Measurements from ENCODE around the gene RIC3.
"Not testable (repeated sequence)": the region's sequence is repeated elsewhere in the genome, so short reads cannot be mapped to it uniquely, and the experiment has no call there.

RIC3 gene

DNA sequence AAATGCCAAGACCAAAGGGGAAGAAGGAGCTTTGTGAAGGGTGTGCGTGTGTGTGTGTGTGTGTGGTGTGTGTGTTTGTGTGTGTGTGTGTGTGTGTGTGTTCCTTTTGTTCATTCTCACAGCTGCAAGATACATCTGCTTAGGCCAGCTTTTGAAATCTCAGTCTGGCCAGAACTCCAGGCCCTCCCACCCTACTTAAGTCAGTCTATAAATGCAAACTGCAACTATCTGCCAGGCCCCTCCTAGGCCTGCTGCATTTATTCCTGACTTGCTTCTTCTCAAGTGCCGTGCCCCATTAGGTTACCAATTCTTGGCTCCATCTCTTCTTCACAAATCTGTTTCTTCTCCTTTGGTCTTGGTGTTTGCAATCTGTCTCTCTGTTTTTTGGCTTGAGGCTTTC, 21.6 kb upstream of the RIC3 start:
- DNase-seq (ENCODE audit: low read depth), result no peak

DNA sequence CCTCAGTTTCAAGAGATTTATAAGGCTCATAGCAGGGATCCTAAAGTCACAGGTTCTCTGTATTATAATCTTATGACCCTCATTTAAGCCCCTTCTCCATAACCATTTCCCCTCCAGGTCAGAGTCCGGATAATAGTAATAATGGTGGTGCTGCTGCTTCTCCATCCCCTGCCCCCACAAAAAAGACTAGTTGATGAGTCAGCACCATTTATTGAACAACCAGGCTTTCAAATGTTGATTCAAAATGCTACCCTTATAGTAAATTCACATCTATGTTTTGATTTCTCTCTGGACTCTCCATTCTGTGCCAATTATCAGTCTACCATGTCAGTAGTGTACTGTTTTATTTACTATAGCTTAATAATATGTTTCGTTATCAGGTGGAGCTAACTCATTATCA, 17.6 kb upstream of the RIC3 start:
- no peak for DNase-seq (ENCODE audit: low read depth)

DNA sequence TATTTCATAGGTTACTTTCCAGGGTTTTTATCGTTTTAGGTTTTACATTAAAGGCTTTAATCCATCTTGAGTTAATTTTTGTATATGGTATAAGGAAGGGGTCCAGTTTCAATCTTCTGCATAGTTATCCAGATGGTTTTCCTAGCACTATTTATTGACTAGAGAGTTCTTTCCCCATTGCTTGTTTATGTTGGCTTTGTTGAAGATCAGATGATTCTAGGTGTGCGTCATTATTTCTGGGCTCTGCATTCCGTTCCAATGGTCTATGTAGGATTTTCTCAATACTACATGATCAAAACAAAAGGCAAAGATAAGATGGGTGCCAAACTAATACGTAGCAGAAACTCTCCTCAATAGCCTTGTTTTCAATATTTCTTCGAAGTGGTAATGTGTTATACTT, 14.3 kb upstream of the RIC3 start:
- DNase-seq (ENCODE audit: low read depth), result no peak

DNA sequence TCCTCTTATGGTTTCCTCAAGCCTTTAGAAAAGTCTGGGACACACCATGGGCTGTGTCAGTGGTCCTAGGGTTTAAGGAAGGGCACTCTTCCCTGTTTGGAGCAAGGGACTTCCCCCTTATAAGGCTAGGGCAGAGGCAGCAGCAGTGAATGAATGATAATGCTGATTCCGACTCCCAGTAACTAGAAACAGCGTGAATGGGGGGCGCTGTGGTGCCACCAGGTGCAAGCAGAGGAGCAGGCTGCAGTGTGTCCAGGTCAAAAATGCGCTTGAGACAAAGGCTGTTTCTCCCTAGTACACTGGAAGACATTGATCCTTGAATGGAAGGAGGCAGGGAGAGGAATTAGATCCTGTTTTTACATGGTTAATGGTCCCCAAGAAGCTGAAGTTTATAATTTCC, 11.6 kb upstream of the RIC3 start:
- no peak for DNase-seq (ENCODE audit: low read depth)

DNA sequence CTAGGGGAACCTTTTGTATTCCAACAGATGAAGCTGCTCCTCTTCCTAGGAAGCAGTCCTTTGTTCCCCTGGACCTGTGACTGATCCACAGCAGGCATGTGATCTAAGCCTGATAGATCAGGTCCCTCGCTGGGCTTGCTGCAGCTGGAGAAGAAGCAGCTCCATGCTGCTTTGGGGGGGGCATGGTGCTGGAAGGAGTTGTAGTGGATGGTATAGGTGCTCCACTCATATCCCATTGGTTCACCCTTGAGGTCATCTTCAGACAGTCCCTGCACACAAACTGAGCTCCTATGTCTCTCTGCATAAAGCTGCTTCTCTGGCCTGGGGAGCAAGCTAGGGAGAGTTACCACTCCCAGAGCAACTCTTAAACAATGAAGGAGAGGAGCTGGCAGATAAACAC, 9.5 kb upstream of the RIC3 start:
- DNase-seq (ENCODE audit: low read depth), result no peak

DNA sequence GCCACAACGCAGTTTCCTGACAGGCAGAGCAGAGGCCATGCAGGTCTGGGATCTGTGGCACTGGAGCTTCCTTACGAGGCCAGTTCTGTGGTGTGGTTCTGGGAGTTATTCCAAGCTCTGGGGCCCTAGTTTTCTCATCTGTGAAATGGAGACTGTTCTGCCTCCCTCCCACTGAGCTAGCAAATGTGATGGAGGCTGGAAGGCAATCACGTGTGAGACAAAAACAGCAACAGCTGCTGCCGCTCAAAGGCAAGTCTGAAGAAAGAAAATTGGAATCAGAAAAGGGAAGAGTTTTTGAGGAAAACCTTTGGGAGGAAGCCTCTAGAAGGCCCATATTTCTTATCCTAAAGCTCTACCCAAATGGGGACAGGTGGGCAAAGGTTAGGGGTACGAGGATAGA, 8.3 kb upstream of the RIC3 start:
- DNase-seq (ENCODE audit: low read depth), result no peak

DNA sequence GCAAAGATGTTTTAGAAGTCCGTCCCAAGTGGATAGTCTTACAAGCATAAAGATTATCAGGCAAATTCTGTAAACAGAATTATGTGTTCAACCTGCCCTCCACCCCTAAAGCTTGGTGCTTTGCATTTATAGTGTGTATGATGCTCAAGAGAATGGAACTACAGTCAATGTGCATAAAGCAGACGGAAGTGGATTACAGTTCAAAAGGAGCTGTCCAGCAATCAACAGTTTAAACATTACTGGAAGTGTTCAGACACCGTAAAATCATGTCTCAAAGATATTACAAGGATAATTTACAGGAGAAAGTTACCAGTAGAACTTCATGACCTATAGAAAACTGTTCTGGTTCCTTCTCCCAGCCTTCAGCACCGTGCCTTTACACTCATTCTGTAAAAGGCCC, 1.0 kb downstream of the RIC3 start:
- DNase-seq (ENCODE audit: low read depth), result no peak

DNA sequence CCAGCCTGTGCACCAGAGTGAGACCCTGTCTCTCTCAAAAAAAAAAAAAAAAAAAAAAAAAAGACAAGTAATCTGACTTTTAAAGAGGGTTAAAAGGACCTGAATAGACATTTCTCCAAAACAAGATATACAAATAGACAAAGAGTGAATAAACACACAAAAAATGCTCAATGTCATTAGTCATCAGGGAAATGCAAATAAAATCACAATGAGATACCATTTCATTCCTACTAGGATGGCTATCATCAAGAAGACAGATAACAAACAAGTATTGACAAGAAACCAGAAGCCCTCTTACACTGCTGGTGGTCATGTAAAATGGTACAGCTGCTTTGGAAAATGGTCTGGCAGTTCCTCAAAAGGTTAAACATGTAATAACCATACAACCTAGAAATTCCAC, 4.1 kb downstream of the RIC3 start:
- DNase-seq (ENCODE audit: low read depth), result no peak

DNA sequence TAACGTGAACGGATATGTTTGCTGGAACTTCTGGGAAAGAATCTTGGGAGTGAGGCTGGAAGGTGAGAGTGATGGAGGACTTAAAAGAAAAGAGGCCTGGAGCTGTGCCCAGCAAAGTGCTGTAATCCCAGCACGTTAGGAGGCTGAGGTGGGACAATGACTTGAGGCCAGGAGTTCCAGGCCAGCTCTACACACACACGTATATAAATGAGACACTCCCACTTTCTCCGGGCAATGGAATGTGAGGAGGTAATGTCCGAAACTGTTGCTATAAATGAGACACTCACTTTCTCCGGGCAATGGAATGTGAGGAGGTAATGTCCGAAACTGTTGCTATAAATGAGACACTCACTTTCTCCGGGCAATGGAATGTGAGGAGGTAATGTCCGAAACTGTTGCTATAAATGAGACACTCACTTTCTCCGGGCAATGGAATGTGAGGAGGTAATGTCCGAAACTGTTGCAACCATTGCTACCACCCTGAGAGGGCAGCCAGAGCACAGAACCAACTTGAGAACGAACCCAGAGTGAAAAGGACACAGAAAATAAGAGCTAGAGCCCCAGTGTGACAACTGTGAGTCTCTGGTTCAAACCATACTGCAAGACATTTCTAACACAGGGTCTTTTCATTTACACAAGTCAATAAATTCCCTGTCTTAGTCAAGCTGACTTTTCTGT, 7.1 kb downstream of the RIC3 start:
- DNase-seq (ENCODE audit: low read depth), result not testable (repeated sequence)

DNA sequence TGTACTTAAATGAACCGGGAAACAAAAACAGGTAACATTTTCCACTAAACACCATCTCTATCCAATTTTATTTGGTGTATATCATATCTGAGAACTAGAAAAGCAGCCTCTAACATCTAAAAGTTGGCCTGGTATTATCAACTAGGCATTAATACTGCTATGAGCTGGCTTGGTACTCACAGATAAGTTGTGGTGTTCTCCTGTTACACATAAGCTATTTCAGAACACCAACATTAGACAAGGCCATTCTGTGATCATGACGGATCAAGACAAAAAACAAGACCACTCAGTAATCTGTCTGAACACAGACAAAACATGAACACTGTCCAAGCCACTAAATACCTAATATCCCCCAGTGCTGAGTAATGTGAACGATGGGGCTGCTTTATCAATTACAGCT, 11.9 kb downstream of the RIC3 start:
- DNase-seq (ENCODE audit: low read depth), result no peak

DNA sequence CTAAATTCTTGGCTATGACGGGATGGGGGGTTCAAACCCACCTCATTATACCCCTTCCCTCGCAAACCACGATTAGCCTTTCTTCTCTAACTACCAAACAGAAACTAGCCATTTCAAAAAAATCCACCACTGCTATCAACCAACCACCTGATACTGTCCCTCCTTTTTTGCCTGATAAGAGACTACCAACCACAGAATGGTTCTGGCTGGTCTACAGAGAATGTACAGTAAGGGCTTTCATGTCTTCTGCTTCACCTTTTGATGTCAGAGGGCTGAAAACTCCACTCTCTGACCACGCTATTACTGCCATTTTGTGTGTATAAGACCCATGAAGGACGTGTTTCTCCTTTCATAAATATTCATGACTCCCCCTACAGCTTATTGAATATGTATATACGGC, 19.1 kb downstream of the RIC3 start:
- no peak for DNase-seq (ENCODE audit: low read depth)

DNA sequence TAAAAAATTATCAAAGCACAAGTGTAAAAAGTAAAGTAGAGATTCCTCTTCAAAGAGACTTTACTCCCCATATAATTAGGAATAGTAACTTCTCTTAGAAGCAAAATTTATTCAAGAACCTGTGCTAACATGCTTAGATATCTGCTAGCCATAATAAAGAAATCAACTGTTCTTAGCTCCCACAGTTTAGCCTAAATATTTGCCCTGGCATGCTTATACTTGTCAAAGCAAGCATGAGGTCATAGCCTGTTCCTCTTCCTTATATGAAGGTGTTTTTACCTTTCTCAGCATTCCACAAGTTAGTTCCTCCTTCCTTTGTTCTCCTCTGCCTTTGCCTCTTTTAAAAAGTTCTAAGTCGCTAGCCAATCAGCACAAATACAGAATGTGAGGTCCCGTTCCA, 30.3 kb downstream of the RIC3 start:
- DNase-seq (ENCODE audit: low read depth), result no peak

DNA sequence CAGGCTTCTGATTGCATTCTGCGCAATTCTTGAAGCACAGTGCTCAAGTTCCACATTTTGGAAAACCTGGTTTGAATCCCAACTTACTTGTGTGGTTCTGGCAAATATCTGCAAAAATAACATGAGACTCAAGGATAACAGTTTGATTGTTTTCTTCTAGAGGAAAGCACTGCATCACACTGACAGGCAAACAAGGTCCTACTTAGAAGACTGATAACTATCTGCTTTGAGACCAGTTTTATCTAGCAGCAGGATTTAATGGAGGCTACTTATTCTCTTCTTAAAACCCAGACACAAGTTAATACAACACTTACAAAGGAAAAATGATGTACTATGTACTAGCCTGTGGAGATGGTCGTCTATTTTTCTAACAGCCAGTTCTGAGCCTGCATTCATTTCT, 41.4 kb downstream of the RIC3 start:
- DNase-seq (ENCODE audit: low read depth), result no peak

DNA sequence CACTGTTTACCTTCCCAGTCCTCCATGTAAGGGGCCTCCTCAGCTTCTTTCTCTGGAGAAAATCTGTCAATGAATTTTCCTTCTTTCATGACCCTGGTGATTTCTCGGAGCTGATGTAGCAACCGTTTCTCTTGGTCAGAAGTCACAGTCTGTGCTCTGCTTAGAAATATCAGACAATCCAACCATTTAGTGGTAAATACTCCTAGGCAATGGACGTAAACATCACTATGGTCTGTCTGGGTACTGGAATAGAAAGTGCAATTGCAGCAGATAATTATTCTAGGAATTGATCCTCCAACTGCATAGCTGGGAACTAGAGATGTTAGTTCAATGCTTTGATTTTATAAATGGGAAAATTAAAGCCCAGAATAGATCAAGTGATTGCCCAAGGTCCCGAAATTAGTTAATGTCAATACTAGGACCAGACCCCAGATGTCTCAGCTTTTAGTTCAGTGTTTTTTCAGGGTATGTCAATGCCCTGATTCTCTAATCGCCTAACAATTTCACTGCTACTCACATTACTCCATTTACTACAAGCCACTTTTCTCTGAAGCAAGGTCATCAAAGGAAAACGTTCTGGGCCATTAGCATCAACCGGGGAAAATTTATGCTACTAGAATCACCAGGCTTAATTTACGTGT, 42.1 kb downstream of the RIC3 start:
- no peak for DNase-seq (ENCODE audit: low read depth)

DNA sequence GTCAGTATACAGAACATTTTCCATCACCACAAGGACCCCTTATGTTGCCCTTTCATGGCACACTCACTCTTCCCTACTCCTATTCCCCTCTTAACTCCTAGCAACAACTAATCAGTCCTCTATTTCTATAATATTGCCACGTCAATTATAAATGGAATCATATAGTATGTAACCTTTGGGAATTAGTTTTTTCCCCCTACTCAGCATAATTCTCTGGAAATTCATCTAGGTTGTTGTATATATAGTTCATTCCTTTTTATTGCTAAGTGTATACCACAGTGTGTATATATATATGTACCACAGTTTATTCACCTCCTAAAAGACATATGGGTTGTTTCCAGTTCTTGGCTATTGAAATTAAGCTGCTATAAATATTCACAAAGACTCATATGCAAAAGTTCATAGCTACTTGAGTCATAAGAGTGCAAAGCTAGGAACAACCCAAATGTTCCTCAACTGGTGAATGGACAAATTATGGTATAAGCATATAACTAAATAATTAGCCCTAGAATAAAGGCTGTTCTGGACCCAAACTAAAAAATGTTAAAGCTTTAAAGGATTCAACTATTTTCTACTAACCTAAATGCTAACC, 46.6 kb downstream of the RIC3 start:
- no peak for DNase-seq (ENCODE audit: low read depth)

DNA sequence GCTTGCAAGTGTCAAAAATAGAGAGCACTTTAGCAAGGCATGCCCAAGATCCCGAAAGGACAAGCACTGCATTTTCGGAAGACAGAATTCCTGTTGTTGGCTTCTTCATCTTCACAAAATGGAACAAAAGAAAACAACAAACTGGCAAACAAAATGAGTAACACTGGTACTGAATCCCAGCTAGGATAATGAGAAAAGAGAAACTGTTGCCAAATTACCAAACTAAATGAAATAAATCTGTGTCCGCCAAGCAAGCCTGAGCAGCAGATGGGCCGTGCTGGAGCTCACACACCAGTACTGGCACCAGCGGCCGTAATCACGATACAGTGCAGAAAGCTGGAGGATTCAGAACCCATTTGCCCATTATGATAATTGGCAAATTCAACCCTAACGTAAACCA, 57.2 kb downstream of the RIC3 start:
- DNase-seq (ENCODE audit: low read depth), result no peak

DNA sequence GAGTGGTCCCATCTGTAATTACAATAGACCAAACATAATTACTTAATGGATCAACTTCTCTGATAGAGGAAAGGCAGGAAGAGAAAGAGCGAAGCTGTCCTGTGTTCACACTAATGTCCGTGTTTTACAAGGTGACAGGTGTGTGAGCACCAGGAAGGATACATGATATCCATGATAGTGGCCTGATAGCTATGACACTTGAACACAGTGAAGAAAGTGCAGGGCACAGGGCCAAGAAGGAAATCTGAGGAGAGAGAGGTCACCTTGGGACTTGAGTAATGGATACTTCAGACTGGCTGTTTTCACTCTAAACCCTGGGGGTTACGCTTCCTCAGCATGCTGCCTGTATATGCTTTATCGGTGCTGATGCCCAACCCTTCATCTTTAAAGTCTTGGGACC, 58.4 kb downstream of the RIC3 start:
- no peak for DNase-seq (ENCODE audit: low read depth)

DNA sequence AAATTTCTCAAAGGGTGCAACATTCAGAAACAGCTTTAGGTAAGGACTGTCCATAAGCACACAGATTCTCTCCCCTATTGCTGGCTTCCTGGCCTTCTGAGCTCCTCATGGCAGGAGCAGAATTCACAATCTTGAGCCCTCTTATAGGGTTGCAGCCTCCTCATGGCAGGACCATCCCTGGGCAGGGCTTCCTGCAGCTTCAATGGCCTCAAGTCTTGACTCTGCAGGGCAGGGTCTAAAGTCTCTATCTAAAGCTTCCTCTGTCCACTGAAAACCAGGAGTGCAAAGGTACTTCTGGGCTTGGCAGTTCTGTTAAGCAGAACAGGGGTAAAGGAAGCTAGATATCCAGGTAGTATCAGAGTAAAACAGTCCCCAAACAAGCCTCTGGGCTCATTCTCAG, 59.1 kb downstream of the RIC3 start:
- DNase-seq (ENCODE audit: low read depth), result no peak

DNA sequence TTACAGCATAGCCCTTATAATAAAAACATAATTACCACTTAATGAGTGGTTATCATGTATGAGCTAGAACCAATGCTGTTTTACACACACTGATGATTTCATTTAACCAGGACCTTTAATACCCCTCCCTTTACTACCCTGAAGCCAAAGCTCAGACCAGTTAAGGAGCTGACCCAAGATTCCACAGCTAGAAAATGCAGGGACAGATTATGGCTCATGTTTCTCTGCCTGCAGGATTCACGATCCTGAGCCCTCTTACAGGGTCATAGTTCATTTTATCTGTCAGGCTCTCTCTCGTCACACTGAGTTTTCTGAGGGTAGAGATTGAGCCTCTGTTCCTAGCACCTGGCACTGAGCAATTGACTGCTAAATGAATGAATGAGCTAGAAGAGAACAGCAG, 60.4 kb downstream of the RIC3 start:
- DNase-seq (ENCODE audit: low read depth), result no peak

DNA sequence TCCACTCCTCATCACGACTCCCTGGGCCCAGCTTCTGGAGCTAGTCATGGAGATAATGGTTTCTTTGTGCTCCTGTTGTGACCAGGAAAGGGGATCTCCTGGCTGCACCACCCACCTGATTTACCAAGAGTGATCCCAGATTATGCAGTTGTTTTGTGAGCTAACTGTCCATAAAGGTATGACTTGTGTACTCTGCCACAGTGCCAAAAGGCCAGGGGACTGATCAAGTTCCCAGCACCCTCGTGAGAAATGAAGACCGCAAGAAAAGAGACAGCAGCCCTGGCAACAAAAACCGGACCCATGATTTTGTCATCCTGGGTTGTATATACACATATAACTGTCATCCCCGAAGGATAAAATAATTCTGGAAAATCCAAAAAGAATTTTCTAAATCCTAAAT, 61.2 kb downstream of the RIC3 start:
- DNase-seq (ENCODE audit: low read depth), result no peak

DNA sequence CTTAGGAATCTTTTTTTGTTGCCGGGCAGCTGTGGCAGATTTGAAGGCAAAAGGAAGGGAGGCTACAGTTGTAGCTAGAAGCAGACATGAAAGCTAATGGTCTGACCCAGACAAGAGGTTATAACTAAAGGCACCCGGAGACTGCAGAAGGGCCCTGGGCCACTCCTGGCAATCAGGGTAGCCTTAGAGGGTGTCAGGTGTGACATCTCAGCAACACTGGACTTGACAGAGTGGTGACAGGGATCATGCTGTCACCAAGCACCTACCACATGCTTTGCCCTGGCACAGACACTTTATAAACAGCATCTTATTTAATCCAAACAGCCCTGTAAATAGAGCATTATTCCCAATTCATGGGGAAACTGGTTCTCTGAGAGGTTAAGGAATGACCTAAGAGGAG, 62.1 kb downstream of the RIC3 start:
- no peak for DNase-seq (ENCODE audit: low read depth)

DNA sequence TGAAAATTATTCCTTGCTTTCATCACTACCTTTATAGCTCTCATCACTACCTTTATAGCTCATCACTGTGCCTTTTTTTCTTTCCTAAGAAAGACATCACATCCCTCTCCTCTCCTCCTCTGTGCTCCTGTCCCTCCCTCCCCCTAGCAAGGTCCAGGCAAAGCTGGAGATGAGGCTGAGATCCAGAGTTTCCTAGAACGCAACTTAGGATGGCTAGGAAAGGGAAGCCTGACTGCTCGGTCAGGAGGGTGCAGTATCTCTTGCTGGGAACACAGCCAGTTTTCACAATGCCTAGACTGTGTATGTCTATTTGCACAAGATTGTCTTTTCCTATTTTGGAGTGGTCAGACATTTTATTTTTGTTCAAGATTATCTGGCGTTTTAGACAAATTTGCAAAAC, 63.2 kb downstream of the RIC3 start:
- DNase-seq (ENCODE audit: low read depth), result no peak

DNA sequence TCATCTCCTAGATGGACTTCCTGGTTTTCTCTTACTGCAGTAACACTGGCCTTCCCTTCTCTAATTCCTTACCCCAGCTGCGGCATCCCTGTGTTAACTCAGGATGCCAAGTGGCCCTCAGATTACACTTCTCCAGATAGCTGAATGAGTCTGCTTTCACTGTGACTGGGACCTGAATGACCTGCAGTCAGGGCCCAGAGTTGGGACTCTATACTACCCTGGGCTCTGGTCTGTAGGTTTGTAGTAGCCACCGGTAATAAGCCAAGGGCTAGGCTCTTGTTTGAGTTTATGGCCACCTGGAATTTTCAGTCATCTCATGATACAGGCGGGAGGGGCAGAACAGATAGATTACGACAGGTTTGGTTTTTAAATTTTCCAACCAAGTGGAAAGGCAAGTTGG, 63.7 kb downstream of the RIC3 start:
- no peak for DNase-seq (ENCODE audit: low read depth)

DNA sequence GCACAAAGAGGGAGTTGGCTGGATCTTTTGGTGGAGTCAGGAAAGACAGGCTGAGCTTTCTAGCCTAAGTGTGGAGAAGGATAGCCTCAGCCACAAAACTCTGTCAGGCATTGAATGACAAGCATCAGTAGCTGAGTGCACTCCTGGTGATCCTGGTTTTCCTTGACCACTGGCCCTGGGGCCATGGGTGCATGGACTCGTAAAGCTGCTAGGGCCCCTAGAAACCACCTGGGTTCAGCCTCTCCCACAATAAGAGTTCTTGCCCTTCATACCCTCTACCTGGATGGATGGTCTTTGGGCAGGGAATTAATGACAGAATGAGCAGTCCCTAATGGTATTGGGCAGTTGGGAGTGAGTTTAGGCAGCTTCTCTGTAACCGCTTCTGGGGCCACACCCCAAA, 64.9 kb downstream of the RIC3 start:
- DNase-seq (ENCODE audit: low read depth), result no peak

Data from stimulated activated CD8-positive, alpha-beta memory T cell treated with anti-CD3 and anti-CD28 coated beads, Interleukin-12 subunit alpha, Interleukin-12 subunit beta, amount 100 ng/mL, for 4 hours (primary cell).